Neural progenitor cell (in vitro differentiated cells): ENCODE data around the gene PPTC7. TPM values are rescaled to one million over a fixed set of nuclear protein-coding genes. Genes with fewer than 3 reads are reported as not detected.

ENCODE experiments used
- DNase-seq: peaks from one replicate; pipeline ENCODE4 v3.0.0-alpha.2; 2016; ENCODE audit warnings: low spot score
- H2AFZ ChIP-seq: fragments of 200-600 bp; sonication (generic); replicated peaks from 2 replicates; pipeline ENCODE4 v1.6.1; 2016; ENCODE audit warnings: antibody characterized with exemption
- H3F3A ChIP-seq: fragments of 200-600 bp; sonication (generic); 2 replicates; pipeline ENCODE4 v1.6.1; 2016; ENCODE audit warnings: antibody characterized with exemption, low read depth
- H3K27ac ChIP-seq: fragments of 200-600 bp; sonication (generic); 2 replicates; pipeline ENCODE4 v1.5.1; 2016; ENCODE audit warnings: mild to moderate bottlenecking
- H3K27me3 ChIP-seq: fragments of 200-600 bp; sonication (generic); 2 replicates; pipeline ENCODE4 v1.6.1; 2016; ENCODE audit warnings: mild to moderate bottlenecking, moderate library complexity
- H3K36me3 ChIP-seq: fragments of 200-600 bp; sonication (generic); 2 replicates; pipeline ENCODE4 v1.5.1; 2016
- H3K4me1 ChIP-seq: fragments of 200-600 bp; sonication (generic); 2 replicates; pipeline ENCODE4 v1.6.1; 2016; ENCODE audit warnings: mixed run types
- H3K4me2 ChIP-seq: fragments of 200-600 bp; sonication (generic); 2 replicates; pipeline ENCODE4 v1.6.1; 2016
- H3K4me3 ChIP-seq: fragments of 200-600 bp; sonication (generic); 2 replicates; pipeline ENCODE4 v1.5.1; 2016
- H3K79me2 ChIP-seq: fragments of 200-600 bp; sonication (generic); 2 replicates; pipeline ENCODE4 v1.6.1; 2016; ENCODE audit warnings: low read depth
- H3K9ac ChIP-seq: fragments of 200-600 bp; sonication (generic); 2 replicates; pipeline ENCODE4 v1.6.1; 2016
- H3K9me3 ChIP-seq: fragments of 200-600 bp; sonication (generic); 2 replicates; pipeline ENCODE4 v1.5.1; 2016; ENCODE audit warnings: low read depth
- H4K20me1 ChIP-seq: fragments of 200-600 bp; sonication (generic); 2 replicates; pipeline ENCODE4 v1.6.1; 2016; ENCODE audit warnings: low read depth
- H3K27ac Mint-ChIP-seq: 3 replicates; pipeline ENCODE4 v1.8.0; 2021; ENCODE audit warnings: mixed read lengths
- H3K27me3 Mint-ChIP-seq: 2 replicates; pipeline ENCODE4 v1.8.0; 2022; ENCODE audit warnings: low read depth, mild to moderate bottlenecking, inconsistent platforms, moderate library complexity, mixed read lengths; ENCODE audit not compliant: insufficient read depth
- H3K36me3 Mint-ChIP-seq: 3 replicates; pipeline ENCODE4 v1.8.0; 2021; ENCODE audit warnings: mixed read lengths
- H3K4me1 Mint-ChIP-seq: 3 replicates; pipeline ENCODE4 v1.8.0; 2021; ENCODE audit warnings: mixed read lengths
- H3K4me3 Mint-ChIP-seq: 3 replicates; pipeline ENCODE4 v1.8.0; 2021; ENCODE audit warnings: mild to moderate bottlenecking, moderate library complexity, mixed read lengths
- H3K9me3 Mint-ChIP-seq: 3 replicates; pipeline ENCODE4 v1.8.0; 2020; ENCODE audit warnings: mixed read lengths
- CTCF ChIP-seq: fragments of 200-600 bp; sonication (generic); IDR thresholded peaks from 2 replicates; pipeline ENCODE4 v1.5.1; 2017; ENCODE audit warnings: antibody characterized with exemption, mild to moderate bottlenecking
- EZH2 ChIP-seq: fragments of 200-600 bp; sonication (generic); IDR thresholded peaks from 2 replicates; pipeline ENCODE4 v1.6.1; 2017; ENCODE audit warnings: antibody characterized with exemption, mild to moderate bottlenecking, moderate library complexity
- EZH2phosphoT487 ChIP-seq: fragments of 200-600 bp; sonication (generic); IDR thresholded peaks from 2 replicates; pipeline ENCODE4 v1.6.1; 2017; ENCODE audit warnings: antibody characterized with exemption
- total RNA-seq: library from RNA; depleted of rRNA; stranded (reverse); fragments of >200 nt; gene quantifications from 2 replicates; pipeline ENCODE4 v1.2.3, GENCODE V29; 2015; ENCODE audit warnings: low replicate concordance

Gene PPTC7
- total RNA-seq, 1 donor from 2014 or later: 11.2 TPM

GRCh38 chr12:110537605-110538409 is 45.3 kb downstream of the PPTC7 start:
- DNase-seq: no peak
- no peak overlapping the region for H3K27ac Mint-ChIP-seq
- peaks cover 2% of the 10 kb centered on the region for H3K4me1 ChIP-seq

GRCh38 chr12:110536834-110537604 is 46.1 kb downstream of the PPTC7 start:
- TF ChIP-seq EZH2phosphoT487: no peak
- TF ChIP-seq EZH2: no peak
- TF ChIP-seq CTCF: no peak
- Mint-ChIP-seq H3K4me1 (no peaks in the 10 kb centered on the region), H3K27ac (no peak overlapping the region), H3K9me3 (no peaks in the 10 kb centered on the region), H3K36me3 (peaks cover 9% of the 10 kb centered on the region), H3K27me3 (no peaks in the 10 kb centered on the region), H3K4me3 (no peak overlapping the region)
- Histone ChIP-seq H3K4me2 (no peak overlapping the region), H3K9me3 (no peaks in the 10 kb centered on the region), H3K9ac (no peak overlapping the region), H3K36me3 (no peaks in the 10 kb centered on the region), H3F3A (no peaks in the 10 kb centered on the region), H3K27ac (no peak overlapping the region), H4K20me1 (peaks cover 8% of the 10 kb centered on the region), H3K4me3 (no peak overlapping the region), H2AFZ (no peak overlapping the region), H3K27me3 (no peaks in the 10 kb centered on the region), H3K79me2 (no peaks in the 10 kb centered on the region), H3K4me1 (no peaks in the 10 kb centered on the region)
- DNase-seq: no peak

More at GRCh38 chr12:110537605-110538409, 45.3 kb downstream of the PPTC7 start:
- H3K79me2 ChIP-seq: no peaks in the 10 kb centered on the region
- Mint-ChIP-seq H3K27me3 (no peaks in the 10 kb centered on the region), H3K4me1 (no peaks in the 10 kb centered on the region), H3K36me3 (peaks cover 10% of the 10 kb centered on the region), H3K4me3 (no peak overlapping the region), H3K9me3 (no peaks in the 10 kb centered on the region)
- H3K36me3 ChIP-seq: no peaks in the 10 kb centered on the region
- H3K4me2 ChIP-seq: no peak overlapping the region
- H2AFZ ChIP-seq: no peak overlapping the region
- no peak for TF ChIP-seq EZH2
- H4K20me1 ChIP-seq: peaks cover 8% of the 10 kb centered on the region
- H3K9ac ChIP-seq: no peak overlapping the region
- no peaks in the 10 kb centered on the region for H3K9me3 ChIP-seq
- no peak overlapping the region for H3K27ac ChIP-seq
- H3F3A ChIP-seq: no peaks in the 10 kb centered on the region
- H3K4me3 ChIP-seq: no peak overlapping the region
- no peaks in the 10 kb centered on the region for H3K27me3 ChIP-seq

GRCh38 chr12:110534811-110535210 is 48.3 kb downstream of the PPTC7 start:
- Histone ChIP-seq H3K9ac (no peak overlapping the region), H3K4me1 (no peaks in the 10 kb centered on the region), H3K27ac (no peak overlapping the region), H4K20me1 (peaks cover 8% of the 10 kb centered on the region), H3K79me2 (no peaks in the 10 kb centered on the region), H3F3A (no peaks in the 10 kb centered on the region), H3K4me3 (no peak overlapping the region), H3K9me3 (no peaks in the 10 kb centered on the region), H3K4me2 (no peak overlapping the region), H3K36me3 (no peaks in the 10 kb centered on the region), H3K27me3 (no peaks in the 10 kb centered on the region), H2AFZ (no peak overlapping the region)
- no peak overlapping the region for H3K4me3 Mint-ChIP-seq
- no peak for DNase-seq
- H3K36me3 Mint-ChIP-seq: peaks cover 8% of the 10 kb centered on the region
- no peaks in the 10 kb centered on the region for H3K9me3 Mint-ChIP-seq
- TF ChIP-seq EZH2phosphoT487 (no peak), CTCF (no peak), EZH2 (no peak)
- H3K27ac Mint-ChIP-seq: no peak overlapping the region
- no peaks in the 10 kb centered on the region for H3K27me3 Mint-ChIP-seq
- no peaks in the 10 kb centered on the region for H3K4me1 Mint-ChIP-seq
